NCI-H2171 treated with DMSO at 0.1 percent for 48 hours (cell line): ENCODE data around the gene PSMD3.
"Not testable (repeated sequence)": the region's sequence is repeated elsewhere in the genome, so short reads cannot be mapped to it uniquely, and the experiment has no call there.

Experiments used
- DNase-seq: peaks from one replicate; lab custom pipeline; 2025; lab: John Stamatoyannopoulos, UW

Gene PSMD3

GRCh38 chr17:39996800-39997199, 16.2 kb downstream of the PSMD3 start:
- DNase-seq, result no peak

GRCh38 chr17:39997543-39997942, 16.9 kb downstream of the PSMD3 start:
- no peak for DNase-seq

GRCh38 chr17:39999067-39999466, 18.5 kb downstream of the PSMD3 start:
- no peak for DNase-seq

- no peak for DNase-seq
Observed at GRCh38 chr17:40000161-40000560, 19.6 kb downstream of the PSMD3 start.

- not testable (repeated sequence) for DNase-seq
Observed at GRCh38 chr17:40001335-40001734, 20.7 kb downstream of the PSMD3 start.

- DNase-seq, result no peak
Observed at GRCh38 chr17:40004072-40004471, 23.5 kb downstream of the PSMD3 start.

- DNase-seq, result no peak
Observed at GRCh38 chr17:40004712-40005111, 24.1 kb downstream of the PSMD3 start.

GRCh38 chr17:40005520-40005919, 24.9 kb downstream of the PSMD3 start:
- no peak for DNase-seq

GRCh38 chr17:40010946-40011500, 30.4 kb downstream of the PSMD3 start:
- not testable (repeated sequence) for DNase-seq

- DNase-seq, result not testable (repeated sequence)
Observed at GRCh38 chr17:40012017-40012647, 31.5 kb downstream of the PSMD3 start.

- no peak for DNase-seq
Observed at GRCh38 chr17:40014375-40014980, 33.9 kb downstream of the PSMD3 start.

- no peak for DNase-seq
Observed at GRCh38 chr17:40015005-40015997, 34.7 kb downstream of the PSMD3 start, which contains the start of gene CSF3. CSF3 (plus strand) TSS chr17:40015440; CDS start chr17:40015475, 35 bp downstream.

- no peak for DNase-seq
Observed at GRCh38 chr17:40015998-40016985, 35.7 kb downstream of the PSMD3 start.

- DNase-seq, result no peak
Observed at GRCh38 chr17:40017422-40018080, 36.9 kb downstream of the PSMD3 start.

- no peak for DNase-seq
Observed at GRCh38 chr17:40018211-40019121, 37.9 kb downstream of the PSMD3 start.

- DNase-seq, result no peak
Observed at GRCh38 chr17:40019140-40019991, 38.8 kb downstream of the PSMD3 start.

GRCh38 chr17:40020146-40020545, 39.5 kb downstream of the PSMD3 start:
- DNase-seq, result peak; percentile 46

GRCh38 chr17:40021451-40021971, 40.9 kb downstream of the PSMD3 start:
- no peak for DNase-seq
